Stimulated activated CD8-positive, alpha-beta memory T cell treated with anti-CD3 and anti-CD28 coated beads, Interleukin-7, amount 100 ng/mL, for 24 hours (primary cell): Measurements from ENCODE around the gene OR4M1.
"Not testable (repeated sequence)": the region's sequence is repeated elsewhere in the genome, so short reads cannot be mapped to it uniquely, and the experiment has no call there.

Experiments
- DNase-seq: peaks from one replicate; pipeline ENCODE4 v3.0.0-alpha.2; 2020; ENCODE audit warnings: low read depth

The OR4M1 gene

DNA sequence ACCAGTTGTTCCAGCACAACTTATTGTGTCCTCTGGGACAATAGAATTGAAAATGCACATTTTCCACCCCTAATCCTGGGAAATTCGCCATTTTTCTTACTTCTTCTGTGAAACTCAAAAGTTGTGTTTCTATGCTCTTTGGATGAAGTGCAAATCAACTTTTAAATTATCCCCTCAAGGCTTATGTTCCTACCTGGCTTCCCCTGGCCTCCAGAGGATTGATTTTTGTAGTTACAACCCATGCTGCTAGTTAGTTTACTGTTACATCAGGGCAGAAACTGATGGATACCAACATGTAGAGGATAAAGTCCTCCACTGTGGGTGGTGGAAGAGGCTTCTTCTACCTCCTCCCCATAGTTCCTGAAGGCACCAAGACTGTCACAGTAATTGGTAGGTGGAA, at the start of gene OR4M1:
Gene OR4M1 (plus strand): TSS at position 301 of the 400 bp plus-strand sequence. CDS start 6,819 bp downstream, outside the sequence.
- not testable (repeated sequence) for DNase-seq

DNA sequence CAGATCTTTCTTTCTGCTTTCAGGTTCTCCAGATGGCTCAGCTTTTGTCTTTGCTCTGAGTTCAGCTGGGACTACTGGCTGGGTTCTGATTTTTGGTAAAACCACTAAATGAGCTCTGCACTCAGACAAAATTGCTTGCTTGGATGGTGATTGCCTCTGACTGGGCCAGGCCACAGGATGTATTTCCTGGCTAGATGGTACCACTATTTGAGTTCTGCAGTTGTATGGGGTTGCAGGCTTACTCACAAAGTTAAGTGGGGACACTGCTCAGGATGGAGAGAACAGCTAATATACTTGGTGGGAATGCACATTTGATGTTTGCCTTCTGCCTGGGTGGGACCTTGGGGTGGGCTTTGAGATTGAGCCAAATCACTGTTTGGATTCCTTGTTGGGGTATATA, 43.9 kb upstream of the OR4M1 start:
- no peak for DNase-seq

DNA sequence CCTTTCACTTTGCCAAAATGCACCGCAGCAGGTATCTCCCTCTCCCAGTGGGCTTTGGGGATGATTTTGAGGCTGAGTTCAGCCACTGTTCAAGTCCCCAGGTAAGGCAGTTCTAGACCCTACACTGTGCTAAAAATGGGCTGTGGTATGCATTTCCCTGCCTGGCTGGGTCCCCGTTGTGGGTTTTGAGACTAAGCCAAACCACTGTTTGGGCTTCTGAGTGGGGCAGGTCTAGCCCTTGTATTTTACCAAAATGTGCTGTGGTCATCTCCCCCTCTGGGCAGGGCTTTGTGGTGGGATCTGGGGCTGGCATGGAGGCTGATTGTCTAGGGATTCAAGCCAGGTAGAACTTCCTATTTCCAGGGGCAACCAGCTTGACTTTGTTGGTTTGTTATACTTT, 43.5 kb upstream of the OR4M1 start:
- no peak for DNase-seq

- not testable (repeated sequence) for DNase-seq
Measured at GRCh38 chr14:19733893-19734292, 39.4 kb upstream of the OR4M1 start.

- DNase-seq, result no peak
Measured at GRCh38 chr14:19743256-19743655, 30.0 kb upstream of the OR4M1 start, which contains the start of gene OR4Q3. TSS of gene OR4Q3 (plus strand) at chr14:19743571.

DNA sequence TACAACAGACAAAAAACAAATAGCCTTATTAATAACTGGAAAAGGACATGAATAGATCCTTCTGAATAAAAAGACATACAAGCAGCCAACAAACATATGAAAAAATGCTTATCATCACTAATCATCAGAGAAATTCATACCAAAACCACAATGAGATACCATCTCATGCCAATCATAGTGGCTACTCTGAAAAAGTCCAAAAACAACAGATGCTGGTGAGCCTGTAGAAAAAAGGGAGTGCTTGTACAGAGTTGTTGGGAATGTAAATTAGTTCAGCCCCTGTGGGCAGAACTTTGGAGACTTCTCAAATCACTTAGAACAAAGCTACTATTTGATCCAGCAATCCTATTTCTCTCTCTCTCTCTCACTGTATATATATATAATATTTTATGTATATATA, 21.0 kb upstream of the OR4M1 start:
- DNase-seq, result not testable (repeated sequence)

DNA sequence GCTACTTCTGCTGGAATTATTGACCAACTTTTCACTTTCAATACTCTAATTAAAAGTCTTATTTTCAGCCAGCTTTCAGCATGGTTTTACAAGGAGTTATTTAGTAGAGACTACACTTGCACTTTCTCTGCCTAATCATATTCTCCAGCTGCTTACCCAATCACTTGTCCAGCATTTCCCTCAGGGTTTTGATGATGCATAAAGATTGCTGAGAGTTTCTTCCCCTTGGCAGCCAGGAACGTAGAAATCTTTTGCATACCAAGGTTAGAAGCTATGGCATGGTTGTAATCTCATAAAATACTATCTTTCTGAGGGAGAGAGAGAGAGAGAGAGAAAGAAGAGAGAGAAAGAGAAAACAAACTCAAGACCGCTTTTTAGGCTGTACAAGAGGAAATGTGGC, 19.1 kb upstream of the OR4M1 start:
- DNase-seq, result no peak

DNA sequence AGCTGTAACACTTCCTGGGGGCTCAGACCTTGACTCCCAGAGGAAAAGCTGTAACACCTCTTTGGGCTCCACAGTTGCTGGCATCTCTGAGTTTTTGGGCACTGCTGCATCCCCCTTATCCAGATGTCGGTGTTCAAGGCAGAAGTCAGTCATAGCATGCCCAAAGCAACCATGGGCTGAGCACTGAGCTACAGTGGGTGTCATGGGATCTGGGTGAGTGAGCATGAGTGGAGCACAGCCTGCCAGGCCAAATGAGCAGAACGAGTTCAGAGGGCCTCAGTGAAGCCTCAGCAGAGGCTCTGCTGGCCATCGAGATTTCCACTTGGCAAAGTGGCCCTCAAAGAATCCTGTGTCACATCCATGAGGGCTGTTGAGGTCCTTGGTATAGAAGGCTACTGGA, 1.8 kb upstream of the OR4M1 start:
- DNase-seq, result not testable (repeated sequence)

- DNase-seq, result no peak
Measured at GRCh38 chr14:19771895-19772430, 1.3 kb upstream of the OR4M1 start.

DNA sequence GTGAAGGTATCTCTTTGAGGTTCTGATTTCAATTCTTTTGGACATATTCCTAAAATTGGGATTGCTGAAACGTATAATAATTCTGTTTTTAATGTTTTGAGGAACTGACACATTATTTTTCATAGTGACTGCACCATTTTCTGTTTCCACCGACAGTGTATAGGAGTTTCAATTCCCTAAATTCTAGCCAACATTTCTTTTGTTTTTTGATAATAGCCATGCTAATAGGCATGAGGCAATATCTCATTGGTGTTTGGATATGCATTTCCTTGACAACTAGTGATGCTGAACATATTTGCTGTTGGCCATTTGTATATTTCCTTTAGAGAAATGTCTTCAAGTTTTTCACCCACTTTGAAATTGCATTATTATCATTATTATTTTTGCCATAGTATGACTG, 850 bp upstream of the OR4M1 start:
- DNase-seq, result not testable (repeated sequence)

DNA sequence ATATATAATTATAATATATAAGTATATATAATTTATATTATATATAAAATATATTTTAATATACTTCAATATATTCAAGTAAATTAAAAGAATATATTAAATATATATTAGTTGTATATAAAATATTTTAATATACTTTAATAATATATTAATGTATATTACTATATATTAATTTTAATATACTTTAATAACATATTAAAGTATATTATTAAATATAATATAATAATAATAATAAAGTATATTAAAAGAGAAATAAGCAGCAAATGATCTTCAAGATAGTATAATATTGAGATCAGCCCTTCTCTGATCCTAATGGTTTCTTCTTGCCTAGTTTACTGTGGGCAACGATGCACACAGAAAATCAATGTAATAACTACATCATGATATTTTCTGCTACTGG, 2.3 kb downstream of the OR4M1 start:
- DNase-seq, result no peak

GRCh38 chr14:19785848-19786247, 12.5 kb downstream of the OR4M1 start:
- not testable (repeated sequence) for DNase-seq

DNA sequence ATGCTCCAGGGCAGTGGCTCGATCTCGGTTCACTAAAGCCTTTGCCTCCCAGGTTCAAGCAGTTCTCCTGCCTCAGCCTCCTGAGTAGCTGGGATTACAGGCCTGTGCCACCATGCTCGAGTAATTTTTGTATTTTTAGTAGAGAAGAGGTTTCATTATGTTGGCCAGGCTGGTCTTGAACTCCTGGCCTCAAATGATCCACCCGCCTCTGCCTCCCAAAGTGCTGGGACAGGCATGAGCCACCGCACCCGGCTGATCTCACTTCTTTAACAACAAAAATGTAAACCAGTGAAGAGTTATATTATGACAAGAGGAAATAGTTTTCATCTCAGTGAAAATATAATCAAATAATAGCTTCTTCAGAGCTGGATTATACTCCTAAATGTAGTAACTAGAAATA, 14.0 kb downstream of the OR4M1 start:
- not testable (repeated sequence) for DNase-seq

- DNase-seq, result not testable (repeated sequence)
Measured at GRCh38 chr14:19788150-19788549, 14.8 kb downstream of the OR4M1 start.

- not testable (repeated sequence) for DNase-seq
Measured at GRCh38 chr14:19796520-19797108, 23.3 kb downstream of the OR4M1 start.

- DNase-seq, result no peak
Measured at GRCh38 chr14:19799880-19800279, 26.6 kb downstream of the OR4M1 start.

GRCh38 chr14:19800282-19801117, 27.2 kb downstream of the OR4M1 start:
- no peak for DNase-seq

DNA sequence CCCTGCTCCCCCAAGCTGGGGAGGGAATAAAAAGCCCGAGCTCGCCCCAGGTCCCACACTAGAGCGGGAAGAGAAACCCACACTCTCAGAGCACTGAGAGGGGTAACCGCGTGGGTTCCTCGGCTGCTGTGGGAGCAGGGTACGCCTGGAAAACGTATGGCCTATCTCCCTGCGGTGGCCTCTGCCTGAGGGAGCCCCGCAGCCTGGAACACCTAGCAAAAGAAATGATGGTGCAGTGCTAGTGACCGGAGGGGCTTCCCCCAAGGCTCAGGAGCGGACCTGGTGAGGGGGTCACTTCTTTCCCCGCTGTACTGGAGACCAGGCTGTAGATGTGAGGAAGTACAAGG, 27.8 kb downstream of the OR4M1 start:
- no peak for DNase-seq

- not testable (repeated sequence) for DNase-seq
Measured at GRCh38 chr14:19803470-19803869, 30.2 kb downstream of the OR4M1 start, which contains the start of gene OR4N2. TSS of gene OR4N2 (plus strand) at chr14:19803770. CDS start at chr14:19827449, 23,679 bp downstream.

GRCh38 chr14:19813171-19813920, 40.0 kb downstream of the OR4M1 start:
- DNase-seq, result not testable (repeated sequence)

DNA sequence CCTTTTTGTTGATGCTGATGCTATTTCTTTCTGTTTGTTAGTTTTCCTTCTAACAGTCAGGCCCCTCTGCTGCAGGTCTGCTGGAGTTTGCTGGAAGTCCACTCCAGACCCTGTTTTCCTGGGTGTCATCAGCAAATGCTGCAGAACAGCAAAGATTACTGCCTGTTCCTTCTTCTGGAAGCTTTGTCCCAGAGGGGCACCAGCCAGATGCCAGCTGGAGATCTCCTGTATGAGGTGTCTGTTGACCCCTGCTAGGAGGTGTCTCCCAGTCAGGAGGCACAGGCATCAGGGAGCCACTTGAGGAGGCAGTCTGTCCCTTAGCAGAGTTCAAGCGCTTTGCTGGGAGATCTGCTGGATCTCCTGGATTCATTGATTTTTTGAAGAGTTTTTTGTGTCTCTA, 46.6 kb downstream of the OR4M1 start:
- not testable (repeated sequence) for DNase-seq

- DNase-seq, result not testable (repeated sequence)
Measured at GRCh38 chr14:19821016-19821415, 47.7 kb downstream of the OR4M1 start.
